Measurements from ENCODE around the gene TMCC3. TPM values are rescaled to one million over a fixed set of nuclear protein-coding genes. Genes with fewer than 3 reads are reported as not detected.

TMCC3 gene
- total RNA-seq, 1 experiment from 2014 or later, result 2.1 TPM

DNA sequence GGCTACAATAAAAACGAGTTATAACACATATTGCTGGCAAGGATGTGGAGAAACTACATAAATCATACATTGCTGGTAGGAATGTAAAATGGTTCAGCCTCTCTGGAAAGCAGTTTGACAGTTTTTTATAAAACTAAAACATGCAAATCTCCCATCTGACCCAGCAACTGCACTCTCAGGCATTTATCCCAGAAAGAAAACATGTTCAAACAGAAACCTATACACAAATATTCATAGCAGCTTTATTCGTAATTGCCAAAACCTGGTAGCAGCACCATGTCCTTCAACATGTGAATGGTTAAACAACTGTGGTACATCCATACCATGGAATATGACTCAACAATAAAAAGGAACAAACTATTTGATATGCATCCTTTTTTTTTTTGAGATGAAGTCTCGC, 10.1 kb upstream of the TMCC3 start:
- POLR2A ChIA-PET, result no interaction called here
- no peaks in the 10 kb centered on the region for H3K4me1 ChIP-seq
- DNase-seq, result no peak
- CTCF ChIA-PET, result no interaction called here
- intact Hi-C loops (cut with micrococcal nuclease; ENCODE audit: unreplicated experiment), result no loop called here
- Mint-ChIP-seq H3K27me3 (ENCODE audit: insufficient read depth, unreplicated experiment) (no peaks in the 10 kb centered on the region), H3K27ac (ENCODE audit: unreplicated experiment) (no peak overlapping the region), H3K4me3 (ENCODE audit: unreplicated experiment) (no peak overlapping the region), H3K9me3 (ENCODE audit: unreplicated experiment) (no peaks in the 10 kb centered on the region), H3K36me3 (ENCODE audit: insufficient read depth, unreplicated experiment) (no peaks in the 10 kb centered on the region), H3K4me1 (ENCODE audit: low read depth, unreplicated experiment) (no peaks in the 10 kb centered on the region)
- BruUV-seq (replicated peaks), result no TSS peak
- TF ChIP-seq, protein P1, sequence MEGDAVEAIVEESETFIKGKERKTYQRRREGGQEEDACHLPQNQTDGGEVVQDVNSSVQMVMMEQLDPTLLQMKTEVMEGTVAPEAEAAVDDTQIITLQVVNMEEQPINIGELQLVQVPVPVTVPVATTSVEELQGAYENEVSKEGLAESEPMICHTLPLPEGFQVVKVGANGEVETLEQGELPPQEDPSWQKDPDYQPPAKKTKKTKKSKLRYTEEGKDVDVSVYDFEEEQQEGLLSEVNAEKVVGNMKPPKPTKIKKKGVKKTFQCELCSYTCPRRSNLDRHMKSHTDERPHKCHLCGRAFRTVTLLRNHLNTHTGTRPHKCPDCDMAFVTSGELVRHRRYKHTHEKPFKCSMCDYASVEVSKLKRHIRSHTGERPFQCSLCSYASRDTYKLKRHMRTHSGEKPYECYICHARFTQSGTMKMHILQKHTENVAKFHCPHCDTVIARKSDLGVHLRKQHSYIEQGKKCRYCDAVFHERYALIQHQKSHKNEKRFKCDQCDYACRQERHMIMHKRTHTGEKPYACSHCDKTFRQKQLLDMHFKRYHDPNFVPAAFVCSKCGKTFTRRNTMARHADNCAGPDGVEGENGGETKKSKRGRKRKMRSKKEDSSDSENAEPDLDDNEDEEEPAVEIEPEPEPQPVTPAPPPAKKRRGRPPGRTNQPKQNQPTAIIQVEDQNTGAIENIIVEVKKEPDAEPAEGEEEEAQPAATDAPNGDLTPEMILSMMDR (IDR thresholded peaks at IDR 0.05; ENCODE audit: insufficient read depth in 1 of 2, low read depth in 1 of 2, low read length in 1 of 2, severe bottlenecking in 1 of 2, unreplicated experiment in 1 of 2), result no peak
- H3K4me3 ChIP-seq (ENCODE audit: low read depth, low read length), result no peak overlapping the region
- H3K9me3 ChIP-seq, result no peaks in the 10 kb centered on the region
- H3K27me3 ChIP-seq (replicated peaks; ENCODE audit: control insufficient read depth, insufficient read depth, low read length), result no peaks in the 10 kb centered on the region
- no peaks in the 10 kb centered on the region for H3K36me3 ChIP-seq (ENCODE audit: control insufficient read depth, insufficient read depth, low read length)

DNA sequence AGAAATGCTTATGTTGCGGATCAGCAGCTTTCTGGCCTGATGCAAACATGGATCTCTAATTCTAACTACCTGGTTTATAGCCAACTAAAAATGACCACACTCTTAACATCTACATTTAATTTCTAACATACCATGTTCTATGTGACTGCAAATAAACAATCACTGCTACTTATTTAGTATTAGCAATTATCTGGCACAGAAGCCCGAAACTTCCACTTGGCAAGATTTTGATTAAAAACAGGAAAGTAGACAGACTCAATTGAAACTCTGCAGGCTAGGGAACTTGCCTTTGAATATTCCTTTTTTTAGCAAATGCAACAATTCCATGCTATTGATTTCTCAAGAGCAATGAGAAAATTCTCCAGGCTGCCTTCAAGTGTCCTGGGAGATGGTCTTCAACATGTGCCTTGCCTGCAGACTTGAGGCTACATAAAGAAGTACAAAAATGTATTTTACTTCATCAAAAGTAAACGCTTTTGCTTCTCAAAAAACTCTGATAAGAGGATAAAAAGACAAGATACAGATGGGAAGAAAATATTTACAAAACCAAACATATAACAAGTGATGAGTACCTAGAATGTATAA, 9.1 kb upstream of the TMCC3 start:
- Histone ChIP-seq H3K36me3 (ENCODE audit: control insufficient read depth, insufficient read depth, low read length) (no peaks in the 10 kb centered on the region), H3K27me3 (replicated peaks; ENCODE audit: control insufficient read depth, insufficient read depth, low read length) (no peaks in the 10 kb centered on the region), H3K4me3 (ENCODE audit: low read depth, low read length) (no peak overlapping the region), H3K4me1 (no peaks in the 10 kb centered on the region), H3K9me3 (no peaks in the 10 kb centered on the region)
- Mint-ChIP-seq H3K27ac (ENCODE audit: unreplicated experiment) (no peak overlapping the region), H3K4me1 (ENCODE audit: low read depth, unreplicated experiment) (no peaks in the 10 kb centered on the region), H3K36me3 (ENCODE audit: insufficient read depth, unreplicated experiment) (no peaks in the 10 kb centered on the region), H3K4me3 (ENCODE audit: unreplicated experiment) (no peak overlapping the region), H3K9me3 (ENCODE audit: unreplicated experiment) (no peaks in the 10 kb centered on the region), H3K27me3 (ENCODE audit: insufficient read depth, unreplicated experiment) (no peaks in the 10 kb centered on the region)
- intact Hi-C loops (cut with micrococcal nuclease; ENCODE audit: unreplicated experiment), result no loop called here
- no peak for DNase-seq
- BruUV-seq (replicated peaks), result no TSS peak
- ChIA-PET CTCF (no interaction called here), POLR2A (no interaction called here)
- TF ChIP-seq, protein P1 (IDR thresholded peaks at IDR 0.05; ENCODE audit: insufficient read depth in 1 of 2, low read depth in 1 of 2, low read length in 1 of 2, severe bottlenecking in 1 of 2, unreplicated experiment in 1 of 2), result no peak

DNA sequence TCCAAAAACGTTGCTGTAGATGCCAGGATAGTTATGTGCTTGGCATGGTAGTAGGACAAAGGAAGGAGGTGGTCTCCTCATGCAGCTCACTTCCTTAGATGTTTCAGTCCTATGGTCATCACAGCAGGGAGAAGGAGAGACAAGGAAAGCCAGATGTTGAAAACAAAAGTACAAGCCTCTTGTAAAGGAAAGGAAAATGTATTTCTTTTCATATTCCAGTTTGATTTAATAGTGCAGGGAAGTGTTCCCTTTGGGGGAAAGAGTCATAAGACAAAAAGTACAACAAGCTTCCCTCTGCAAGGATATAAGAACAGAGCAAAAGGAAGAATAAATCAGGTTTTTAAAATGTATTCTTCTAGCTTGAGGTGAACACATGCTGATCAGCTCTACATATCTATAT, 8.6 kb upstream of the TMCC3 start:
- Mint-ChIP-seq H3K9me3 (ENCODE audit: unreplicated experiment) (no peaks in the 10 kb centered on the region), H3K27me3 (ENCODE audit: insufficient read depth, unreplicated experiment) (no peaks in the 10 kb centered on the region), H3K36me3 (ENCODE audit: insufficient read depth, unreplicated experiment) (no peaks in the 10 kb centered on the region), H3K27ac (ENCODE audit: unreplicated experiment) (no peak overlapping the region), H3K4me1 (ENCODE audit: low read depth, unreplicated experiment) (no peaks in the 10 kb centered on the region), H3K4me3 (ENCODE audit: unreplicated experiment) (no peak overlapping the region)
- Histone ChIP-seq H3K9me3 (no peaks in the 10 kb centered on the region), H3K4me1 (no peaks in the 10 kb centered on the region), H3K4me3 (ENCODE audit: low read depth, low read length) (no peak overlapping the region), H3K27me3 (replicated peaks; ENCODE audit: control insufficient read depth, insufficient read depth, low read length) (no peaks in the 10 kb centered on the region), H3K36me3 (ENCODE audit: control insufficient read depth, insufficient read depth, low read length) (no peaks in the 10 kb centered on the region)
- ChIA-PET POLR2A (no interaction called here), CTCF (no interaction called here)
- TF ChIP-seq, protein P1 (IDR thresholded peaks at IDR 0.05; ENCODE audit: insufficient read depth in 1 of 2, low read depth in 1 of 2, low read length in 1 of 2, severe bottlenecking in 1 of 2, unreplicated experiment in 1 of 2), result no peak
- intact Hi-C loops (cut with micrococcal nuclease; ENCODE audit: unreplicated experiment), result no loop called here
- DNase-seq, result no peak
- no TSS peak for BruUV-seq (replicated peaks)

Measured in Caco-2 (cell line).